Neural cell (in vitro differentiated cells): Measurements from ENCODE around the gene LRP1. TPM values are rescaled to one million over a fixed set of nuclear protein-coding genes. Genes with fewer than 3 reads are reported as not detected.

Experiments used
- H2AFZ ChIP-seq: fragments of 200-600, 300-800 bp; sonication (generic), shearing (Covaris generic); 2 replicates; pipeline ENCODE4 v1.6.0; 2014; ENCODE audit warnings: low read depth, mild to moderate bottlenecking, antibody characterized with exemption, low read length, moderate library complexity
- H3F3A ChIP-seq: fragments of 200-600 bp; shearing (Covaris generic); 2 replicates; pipeline ENCODE4 v1.6.1; 2016; ENCODE audit warnings: mild to moderate bottlenecking, moderate library complexity, mixed read lengths, antibody characterized with exemption, low read length; ENCODE audit not compliant: insufficient read depth, poor library complexity, severe bottlenecking
- H3K27ac ChIP-seq: fragments of 200-600, 300-800 bp; sonication (generic), shearing (Covaris generic); 2 replicates; pipeline ENCODE4 v1.5.1; 2014; ENCODE audit warnings: mild to moderate bottlenecking, low read length, moderate library complexity
- H3K27me3 ChIP-seq: fragments of 300-800, 200-600 bp; sonication (generic), shearing (Covaris generic); 2 replicates; pipeline ENCODE4 v1.6.0; 2014; ENCODE audit warnings: mild to moderate bottlenecking, low read depth, low read length, moderate library complexity; ENCODE audit not compliant: insufficient read depth
- H3K36me3 ChIP-seq: fragments of 300-800, 200-600 bp; sonication (generic), shearing (Covaris generic); 2 replicates; pipeline ENCODE4 v1.5.1; 2014; ENCODE audit warnings: mild to moderate bottlenecking, antibody characterized with exemption, low read length, moderate library complexity; ENCODE audit not compliant: insufficient read depth
- H3K4me2 ChIP-seq: fragments of 300-800, 200-600 bp; sonication (generic), shearing (Covaris generic); 2 replicates; pipeline ENCODE4 v1.6.0; 2014; ENCODE audit warnings: mild to moderate bottlenecking, low read length
- H3K4me3 ChIP-seq: fragments of 300-800, 200-600 bp; sonication (generic), shearing (Covaris generic); 2 replicates; pipeline ENCODE4 v1.5.1; 2014; ENCODE audit warnings: mild to moderate bottlenecking, low read length, moderate library complexity
- H3K79me2 ChIP-seq: fragments of 200-600 bp; shearing (Covaris generic); replicated peaks from 2 replicates; pipeline ENCODE4 v1.6.0; 2014; ENCODE audit warnings: mild to moderate bottlenecking, low read length, moderate library complexity; ENCODE audit not compliant: insufficient read depth
- H3K9ac ChIP-seq: fragments of 300-800, 200-600 bp; sonication (generic), shearing (Covaris generic); 2 replicates; pipeline ENCODE4 v1.6.1; 2016; ENCODE audit warnings: mild to moderate bottlenecking, low read length, mixed read lengths
- H3K9me2 ChIP-seq: fragments of 200-600 bp; shearing (Covaris generic); 2 replicates; pipeline ENCODE4 v1.6.1; 2016; ENCODE audit warnings: mild to moderate bottlenecking, low read length, mixed read lengths; ENCODE audit not compliant: insufficient read depth
- H3K9me3 ChIP-seq: fragments of 200-600, 300-800 bp; sonication (generic), shearing (Covaris generic); 2 replicates; pipeline ENCODE4 v1.6.1; 2016; ENCODE audit warnings: mild to moderate bottlenecking, mixed run types, low read length, moderate library complexity, mixed read lengths
- H4K20me1 ChIP-seq: fragments of 200-600 bp; shearing (Covaris generic); 2 replicates; pipeline ENCODE4 v1.6.1; 2016; ENCODE audit warnings: mild to moderate bottlenecking, mixed run types; ENCODE audit not compliant: insufficient read depth
- EP300 ChIP-seq: fragments of 450-650 bp; conservative IDR thresholded peaks from 2 replicates; pipeline ENCODE4 v1.6.1; 2014; ENCODE audit warnings: antibody characterized with exemption, mild to moderate bottlenecking, moderate library complexity; ENCODE audit not compliant: poor library complexity, severe bottlenecking
- EZH2 ChIP-seq: fragments of 200-600, 300-800 bp; shearing (Covaris generic), sonication (generic); IDR thresholded peaks from 2 replicates; pipeline ENCODE4 v1.6.1; 2014; ENCODE audit warnings: antibody characterized with exemption, low read length, borderline replicate concordance, mild to moderate bottlenecking; ENCODE audit not compliant: insufficient read depth, poor library complexity, severe bottlenecking
- MXI1 ChIP-seq: fragments of 450-650 bp; conservative IDR thresholded peaks from 2 replicates; pipeline ENCODE4 v1.6.1; 2014; ENCODE audit warnings: antibody characterized with exemption, mild to moderate bottlenecking; ENCODE audit not compliant: poor library complexity, severe bottlenecking
- POLR2AphosphoS5 ChIP-seq: IDR thresholded peaks from 2 replicates; pipeline ENCODE4 v1.6.1; 2012
- RAD21 ChIP-seq: fragments of 450-650 bp; conservative IDR thresholded peaks from 2 replicates; pipeline ENCODE4 v1.6.1; 2014; ENCODE audit warnings: antibody characterized with exemption, mild to moderate bottlenecking, moderate library complexity
- REST ChIP-seq: IDR thresholded peaks from 2 replicates; pipeline ENCODE4 v1.6.1; 2012; ENCODE audit warnings: borderline replicate concordance
- SMC3 ChIP-seq: fragments of 450-650 bp; conservative IDR thresholded peaks from 2 replicates; pipeline ENCODE4 v1.6.1; 2014; ENCODE audit warnings: antibody characterized with exemption, mild to moderate bottlenecking, moderate library complexity; ENCODE audit not compliant: poor library complexity
- TAF1 ChIP-seq: IDR thresholded peaks from 2 replicates; pipeline ENCODE4 v1.6.1; 2012; ENCODE audit warnings: low read depth
- polyA plus RNA-seq: library from polyadenylated mRNA; depleted of rRNA; stranded (reverse); fragments of >200 nt; gene quantifications from 2 replicates; pipeline ENCODE4 v1.2.3, GENCODE V29; 2014
- TF ChIP-seq, protein P1 (sequence below): fragments of 450-650 bp; IDR thresholded peaks from 2 replicates; pipeline ENCODE4 v1.5.1; 2014; ENCODE audit warnings: antibody characterized with exemption, mild to moderate bottlenecking, moderate library complexity; ENCODE audit not compliant: poor library complexity, severe bottlenecking

LRP1 gene
- polyA plus RNA-seq, 1 donor from 2014 or later = 18.2 TPM

GRCh38 chr12:57195611-57196371, 67.5 kb downstream of the LRP1 start:
- TF ChIP-seq SMC3 (no peak), EZH2 (no peak), MXI1 (no peak), TAF1 (no peak)
- Histone ChIP-seq H3K79me2 (no peaks in the 10 kb centered on the region), H2AFZ (no peak overlapping the region), H3K9me3 (no peaks in the 10 kb centered on the region), H3K36me3 (peaks cover 19% of the 10 kb centered on the region), H3K4me2 (no peak overlapping the region), H3K27me3 (no peaks in the 10 kb centered on the region), H4K20me1 (no peaks in the 10 kb centered on the region), H3K9ac (no peak overlapping the region), H3K4me3 (no peak overlapping the region), H3F3A (no peaks in the 10 kb centered on the region), H3K9me2 (no peaks in the 10 kb centered on the region), H3K27ac (no peak overlapping the region)

- Histone ChIP-seq H3K9me3 (no peaks in the 10 kb centered on the region), H3F3A (no peaks in the 10 kb centered on the region), H3K27ac (no peak overlapping the region), H3K4me3 (no peak overlapping the region), H3K4me2 (no peak overlapping the region), H3K9ac (no peak overlapping the region), H3K27me3 (no peaks in the 10 kb centered on the region), H4K20me1 (no peaks in the 10 kb centered on the region), H2AFZ (no peak overlapping the region), H3K36me3 (peaks cover 19% of the 10 kb centered on the region), H3K79me2 (no peaks in the 10 kb centered on the region), H3K9me2 (no peaks in the 10 kb centered on the region)
- TF ChIP-seq TAF1 = no peak
- no peak for TF ChIP-seq POLR2AphosphoS5
- no peak for TF ChIP-seq RAD21
- no peak for TF ChIP-seq MXI1
Observed at GRCh38 chr12:57196439-57196838, 68.2 kb downstream of the LRP1 start.

GRCh38 chr12:57196956-57197355, 68.7 kb downstream of the LRP1 start:
- no peaks in the 10 kb centered on the region for H3K27me3 ChIP-seq
- no peak overlapping the region for H3K4me3 ChIP-seq
- H3F3A ChIP-seq = no peaks in the 10 kb centered on the region
- H3K36me3 ChIP-seq = peaks cover 19% of the 10 kb centered on the region
- TF ChIP-seq POLR2AphosphoS5 (no peak), RAD21 (no peak), EZH2 (no peak), EP300 (no peak), TAF1 (no peak), MXI1 (no peak), SMC3 (no peak), REST (no peak)
- TF ChIP-seq, protein P1, sequence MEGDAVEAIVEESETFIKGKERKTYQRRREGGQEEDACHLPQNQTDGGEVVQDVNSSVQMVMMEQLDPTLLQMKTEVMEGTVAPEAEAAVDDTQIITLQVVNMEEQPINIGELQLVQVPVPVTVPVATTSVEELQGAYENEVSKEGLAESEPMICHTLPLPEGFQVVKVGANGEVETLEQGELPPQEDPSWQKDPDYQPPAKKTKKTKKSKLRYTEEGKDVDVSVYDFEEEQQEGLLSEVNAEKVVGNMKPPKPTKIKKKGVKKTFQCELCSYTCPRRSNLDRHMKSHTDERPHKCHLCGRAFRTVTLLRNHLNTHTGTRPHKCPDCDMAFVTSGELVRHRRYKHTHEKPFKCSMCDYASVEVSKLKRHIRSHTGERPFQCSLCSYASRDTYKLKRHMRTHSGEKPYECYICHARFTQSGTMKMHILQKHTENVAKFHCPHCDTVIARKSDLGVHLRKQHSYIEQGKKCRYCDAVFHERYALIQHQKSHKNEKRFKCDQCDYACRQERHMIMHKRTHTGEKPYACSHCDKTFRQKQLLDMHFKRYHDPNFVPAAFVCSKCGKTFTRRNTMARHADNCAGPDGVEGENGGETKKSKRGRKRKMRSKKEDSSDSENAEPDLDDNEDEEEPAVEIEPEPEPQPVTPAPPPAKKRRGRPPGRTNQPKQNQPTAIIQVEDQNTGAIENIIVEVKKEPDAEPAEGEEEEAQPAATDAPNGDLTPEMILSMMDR = no peak
- H3K9me3 ChIP-seq = no peaks in the 10 kb centered on the region
- H3K9me2 ChIP-seq = no peaks in the 10 kb centered on the region
- H3K79me2 ChIP-seq = no peaks in the 10 kb centered on the region
- no peak overlapping the region for H3K4me2 ChIP-seq
- no peaks in the 10 kb centered on the region for H4K20me1 ChIP-seq
- no peak overlapping the region for H3K9ac ChIP-seq
- no peak overlapping the region for H3K27ac ChIP-seq
- no peak overlapping the region for H2AFZ ChIP-seq
